Endothelial cell of umbilical vein (primary cell): Measurements from ENCODE around the gene MTR. TPM values are rescaled to one million over a fixed set of nuclear protein-coding genes. Genes with fewer than 3 reads are reported as not detected.

Experiments used
- BruUV-seq: library from RNA; stranded (reverse); fragments of 400-500 nt; replicated peaks from 2 replicates; lab custom pipeline; 2021; lab: Mats Ljungman, UMichigan
- CTCF ChIA-PET: fragments of 300-600, 350-600 bp; sonication (Branson Sonifier 250); formaldehyde crosslinking; loops from one replicate; lab custom pipeline; 2021; ENCODE audit warnings: antibody characterized with exemption, inconsistent platforms; lab: Charles Lee
- POLR2A ChIA-PET: fragments of 300-600, 350-600 bp; sonication (Branson Sonifier 250); formaldehyde crosslinking; loops from one replicate; lab custom pipeline; 2021; ENCODE audit warnings: antibody characterized with exemption, inconsistent platforms; lab: Charles Lee
- DNase-seq: peaks from one replicate; pipeline ENCODE4 v3.0.0-alpha.2; 2011; ENCODE audit warnings: low read depth, low spot score
- FAIRE-seq: peaks from 2 replicates; lab custom pipeline; 2011; peaks lifted over from hg19 to GRCh38; lab: Jason Lieb, UNC
- H2AFZ ChIP-seq: 2 replicates; pipeline ENCODE4 v1.6.0; 2012; ENCODE audit warnings: low read depth, low read length, control low read depth, inconsistent platforms
- H3K27ac ChIP-seq: 2 replicates; pipeline ENCODE4 v1.5.1; 2011; ENCODE audit warnings: low read depth, mild to moderate bottlenecking, control low read depth, low read length, moderate library complexity; ENCODE audit not compliant: insufficient read depth
- H3K27me3 ChIP-seq, 2 experiments: 2 replicates each; pipeline versions ENCODE4 v1.6.0 to v1.6.1; 2011; ENCODE audit warnings: low read length in 2 of 2, mixed read lengths in 1 of 2; ENCODE audit not compliant: control insufficient read depth in 2 of 2, insufficient read depth in 2 of 2
- H3K36me3 ChIP-seq, 2 experiments: 2 replicates in 1 of 2; 3 replicates in 1 of 2; pipeline ENCODE4 v1.5.1; 2011; ENCODE audit warnings: low read length in 2 of 2, mild to moderate bottlenecking in 1 of 2, moderate library complexity in 1 of 2; ENCODE audit not compliant: control insufficient read depth in 2 of 2, insufficient read depth in 2 of 2; ENCODE audit errors: extremely low read depth in 1 of 2
- H3K4me1 ChIP-seq: 3 replicates; pipeline ENCODE4 v1.5.1; 2011; ENCODE audit warnings: mild to moderate bottlenecking, low read length; ENCODE audit not compliant: control insufficient read depth, insufficient read depth; ENCODE audit errors: extremely low read depth
- H3K4me2 ChIP-seq: 2 replicates; pipeline ENCODE4 v1.6.1; 2011; ENCODE audit warnings: low read length, control low read depth, mixed read lengths; ENCODE audit not compliant: insufficient read depth
- H3K4me3 ChIP-seq, 3 experiments: fragments of 200-600 bp in 1 of 3; sonication (generic), shearing (Covaris generic) in 1 of 3; replicated peaks in 1 of 3; 2 replicates each; pipeline ENCODE4 v1.5.1; 2011 to 2016; ENCODE audit warnings: control low read depth in 3 of 3, low read length in 3 of 3, mild to moderate bottlenecking in 2 of 3, inconsistent platforms in 1 of 3, low read depth in 1 of 3, moderate library complexity in 1 of 3; ENCODE audit not compliant: insufficient read depth in 1 of 3
- H3K79me2 ChIP-seq: 2 replicates; pipeline ENCODE4 v1.6.0; 2012; ENCODE audit warnings: low read length, inconsistent platforms; ENCODE audit not compliant: control insufficient read depth, insufficient read depth
- H3K9ac ChIP-seq: replicated peaks from 2 replicates; pipeline ENCODE3; 2011; ENCODE audit warnings: low read length, control low read depth; ENCODE audit not compliant: insufficient read depth; ENCODE audit errors: extremely low read depth
- H3K9me1 ChIP-seq: replicated peaks from 3 replicates; pipeline ENCODE4 v1.6.0; 2011; ENCODE audit warnings: mild to moderate bottlenecking, low read length; ENCODE audit not compliant: control insufficient read depth, insufficient read depth; ENCODE audit errors: extremely low read depth
- H3K9me3 ChIP-seq: replicated peaks from 2 replicates; pipeline ENCODE4 v1.5.1; 2012; ENCODE audit warnings: low read length, inconsistent platforms; ENCODE audit not compliant: control insufficient read depth, insufficient read depth
- H4K20me1 ChIP-seq: replicated peaks from 2 replicates; pipeline ENCODE3; 2011; ENCODE audit warnings: mild to moderate bottlenecking, low read length; ENCODE audit not compliant: control insufficient read depth, insufficient read depth; ENCODE audit errors: extremely low read depth
- FOS ChIP-seq: IDR thresholded peaks from 2 replicates; pipeline ENCODE4 v1.6.1; 2011; ENCODE audit warnings: mild to moderate bottlenecking, low read length, moderate library complexity, borderline replicate concordance; ENCODE audit not compliant: insufficient read depth
- GATA2 ChIP-seq: IDR thresholded peaks from 2 replicates; pipeline ENCODE4 v1.7.0; 2011; ENCODE audit warnings: low read depth, mild to moderate bottlenecking, moderate library complexity, mixed read lengths, low read length; ENCODE audit not compliant: insufficient read length, insufficient read depth
- JUN ChIP-seq: IDR thresholded peaks from 2 replicates; pipeline ENCODE4 v1.6.1; 2011; ENCODE audit warnings: borderline replicate concordance, low read depth; ENCODE audit not compliant: insufficient read length, insufficient read depth
- MYC ChIP-seq: IDR thresholded peaks from one replicate; pipeline ENCODE4 v1.6.1; 2011; ENCODE audit warnings: mild to moderate bottlenecking, low read depth, low read length
- POLR2A ChIP-seq: IDR thresholded peaks from 2 replicates; pipeline ENCODE4 v1.6.1; 2012; ENCODE audit warnings: low read depth, mild to moderate bottlenecking, control low read depth, low read length
- POLR2AphosphoS5 ChIP-seq: IDR thresholded peaks from 2 replicates; pipeline ENCODE4 v1.6.1; 2012; ENCODE audit warnings: low read depth, mild to moderate bottlenecking, control low read depth, low read length, moderate library complexity; ENCODE audit not compliant: insufficient read depth
- dilution Hi-C: fragments of 300-500 bp; cut with MboI; formaldehyde crosslinking; loops from one replicate; pipeline ENCODE4 v1.15.0; 2019; ENCODE audit warnings: low sequenced_read_pairs; ENCODE audit not compliant: extremely low pct_ligation_motif_present
- intact Hi-C: fragments of 100-400 bp; cut with micrococcal nuclease; formaldehyde crosslinking; loops from one replicate; pipeline ENCODE4 v1.10.0; 2022
- polyA plus RNA-seq, 4 experiments: library from polyadenylated mRNA; depleted of rRNA in 3 of 4; stranded (reverse) in 3 of 4; unstranded in 1 of 4; fragments of >200 nt; gene quantifications; 2 replicates each; pipeline versions ENCODE4 v1.2.1 to v1.2.3, GENCODE V29; 2011 to 2012; ENCODE audit warnings: missing spikeins in 1 of 4
- total RNA-seq: library from RNA; stranded (reverse); gene quantifications from 2 replicates; pipeline ENCODE4 v1.2.3, GENCODE V29; 2021

The MTR gene
- total and polyA plus RNA-seq, 2 donors (not counting 3 experiments of a cell fraction or from before 2014, with no cell fraction given): 6.7 to 45.2 TPM

- no peak overlapping the region for H3K9ac ChIP-seq
- H3K27me3 ChIP-seq: no peaks in the 10 kb centered on the region
- no peak overlapping the region for H3K4me3 ChIP-seq
- FAIRE-seq (no peak), DNase-seq (peak; percentile 7)
- no peaks in the 10 kb centered on the region for H3K9me3 ChIP-seq
- no peaks in the 10 kb centered on the region for H3K79me2 ChIP-seq
- H3K9me1 ChIP-seq: no peaks in the 10 kb centered on the region
- H4K20me1 ChIP-seq: no peaks in the 10 kb centered on the region
- BruUV-seq: no TSS peak
- intact Hi-C loops (loop anchor here (10.0 kb wide), 1 partner anchor 480 kb away; no protein-coding TSS in a partner anchor), dilution Hi-C loops (no loop called here)
- H3K4me2 ChIP-seq: no peak overlapping the region
- no peak overlapping the region for H2AFZ ChIP-seq
- CTCF ChIA-PET: interaction anchor here (0.5 kb wide), 1 partner anchor 296 kb away, joined by 3 read pairs; no protein-coding TSS in a partner anchor
- no peaks in the 10 kb centered on the region for H3K4me1 ChIP-seq
- POLR2A ChIA-PET: no interaction called here
- no peaks in the 10 kb centered on the region for H3K36me3 ChIP-seq
- no peak overlapping the region for H3K27ac ChIP-seq
- TF ChIP-seq POLR2A: no peak
- TF ChIP-seq JUN: peak; percentile 55
- TF ChIP-seq FOS: peak; percentile 43
- no peak for TF ChIP-seq GATA2
Observed at GRCh38 chr1:236904892-236905741, 110.0 kb downstream of the MTR start.

DNA sequence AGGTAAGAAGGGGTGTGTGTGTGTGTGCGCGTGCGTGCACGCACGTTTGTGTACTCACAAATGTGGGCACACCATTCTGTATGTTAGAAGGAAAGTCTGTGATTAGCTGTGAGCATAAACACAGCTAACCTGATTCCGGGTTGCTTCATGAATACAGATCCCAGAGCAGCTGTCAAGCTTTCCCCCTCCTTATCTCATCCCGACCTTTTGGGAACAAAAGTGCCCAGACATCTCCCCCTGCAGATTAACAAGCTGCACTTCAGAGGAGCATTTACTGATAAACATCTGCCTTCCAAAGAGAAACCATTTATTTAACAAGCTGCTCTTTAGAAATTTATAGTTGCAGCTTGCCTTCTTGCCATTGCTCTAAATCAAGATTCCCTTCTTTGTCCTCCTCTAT lies 112.1 kb downstream of the MTR start:
- intact Hi-C loops (loop anchor here (10.0 kb wide), 1 partner anchor 478 kb away; no protein-coding TSS in a partner anchor), dilution Hi-C loops (no loop called here)
- ChIA-PET CTCF (no interaction called here), POLR2A (no interaction called here)
- Histone ChIP-seq H4K20me1 (no peaks in the 10 kb centered on the region), H3K9me1 (no peaks in the 10 kb centered on the region), H3K36me3 (no peaks in the 10 kb centered on the region), H3K9me3 (no peaks in the 10 kb centered on the region), H3K4me1 (no peaks in the 10 kb centered on the region), H3K27me3 (no peaks in the 10 kb centered on the region), H3K79me2 (no peaks in the 10 kb centered on the region), H2AFZ (no peak overlapping the region), H3K9ac (no peak overlapping the region), H3K4me3 (no peak overlapping the region), H3K4me2 (no peak overlapping the region), H3K27ac (no peak overlapping the region)
- no TSS peak for BruUV-seq
- DNase-seq: no peak
- FAIRE-seq: no peak
- no peak for TF ChIP-seq POLR2AphosphoS5
- TF ChIP-seq MYC: no peak
- TF ChIP-seq JUN: no peak
